ENCODE results near the gene WDR88. TPM values are rescaled to one million over a fixed set of nuclear protein-coding genes. Genes with fewer than 3 reads are reported as not detected.

WDR88 gene
- total and polyA plus RNA-seq, 12 donors, result 0.13 to 0.37 TPM; not detected in 10

GRCh38 chr19:33090179-33090578 is 41.7 kb upstream of the WDR88 start:
- H3K36me3 ChIP-seq, result peaks cover 0 to 79% (median 50%) of the 10 kb centered on the region in 9 donors
- DNase-seq (no peak), ATAC-seq (no peak)
- WGBS, 2 donors, result 79 to 89% methylated on average over 3 of the region's 3 CpGs
- intact Hi-C loops (cut with DNase I), result no loop called here
- H3K27ac ChIP-seq, result no peak overlapping the region
- TF ChIP-seq CTCF (IDR thresholded peaks at IDR 0.05), result no peak
- H3K9me3 ChIP-seq, result no peaks in the 10 kb centered on the region
- no peak overlapping the region for H3K4me3 ChIP-seq
- no peaks in the 10 kb centered on the region for H3K4me1 ChIP-seq
- H3K27me3 ChIP-seq, result no peaks in the 10 kb centered on the region

GRCh38 chr19:33093420-33094210 is 38.3 kb upstream of the WDR88 start:
- DNase-seq, result no peak
- no peak for TF ChIP-seq CTCF (IDR thresholded peaks at IDR 0.05)
- no peak overlapping the region for H3K4me3 ChIP-seq
- ATAC-seq, result no peak
- H3K9me3 ChIP-seq, result no peaks in the 10 kb centered on the region
- peaks cover 0 to 100% (median 70%) of the 10 kb centered on the region in 9 donors for H3K36me3 ChIP-seq
- H3K27me3 ChIP-seq, result no peaks in the 10 kb centered on the region
- 95 to 96% methylated on average over 11 of the region's 11 CpGs for WGBS, 2 donors
- intact Hi-C loops (cut with DNase I), result no loop called here
- H3K27ac ChIP-seq, result no peak overlapping the region
- no peaks in the 10 kb centered on the region for H3K4me1 ChIP-seq

- Histone ChIP-seq H3K4me3 (no peak overlapping the region), H3K36me3 (peaks cover 0 to 100% (median 62%) of the 10 kb centered on the region in 9 donors), H3K27me3 (no peaks in the 10 kb centered on the region), H3K9me3 (no peaks in the 10 kb centered on the region), H3K27ac (no peak overlapping the region), H3K4me1 (no peaks in the 10 kb centered on the region)
- intact Hi-C loops (cut with DNase I), result no loop called here
- WGBS, 2 donors, result 94 to 99% methylated on average over 6 of the region's 6 CpGs
- ATAC-seq, result no peak
- DNase-seq, result no peak
- TF ChIP-seq CTCF (IDR thresholded peaks at IDR 0.05), result no peak
These were observed 37.4 kb upstream of the WDR88 start for GRCh38 chr19:33094436-33095067.

GRCh38 chr19:33096005-33096404 is 35.9 kb upstream of the WDR88 start:
- no peak for DNase-seq
- no peak for ATAC-seq
- TF ChIP-seq CTCF (IDR thresholded peaks at IDR 0.05), result no peak
- WGBS, 2 donors, result 90 to 94% methylated on average over 4 of the region's 4 CpGs
- peaks cover 0 to 100% (median 56%) of the 10 kb centered on the region in 9 donors for H3K36me3 ChIP-seq
- H3K4me1 ChIP-seq, result no peaks in the 10 kb centered on the region
- intact Hi-C loops (cut with DNase I), result no loop called here
- H3K4me3 ChIP-seq, result no peak overlapping the region
- H3K27ac ChIP-seq, result no peak overlapping the region
- no peaks in the 10 kb centered on the region for H3K27me3 ChIP-seq
- no peaks in the 10 kb centered on the region for H3K9me3 ChIP-seq

Measured in heart right ventricle (tissue), 16 donors.